Neutrophil (primary cell): ENCODE measurements around the gene MRPL54.

Experiments used
- H3K27ac ChIP-seq: fragments of 200-600 bp; sonication (generic); 2 replicates; pipeline ENCODE4 v1.5.1; 2016; ENCODE audit warnings: mild to moderate bottlenecking, moderate library complexity
- H3K27me3 ChIP-seq: fragments of 200-600 bp; sonication (generic); 2 replicates; pipeline ENCODE4 v1.6.0; 2016; ENCODE audit warnings: mild to moderate bottlenecking
- H3K36me3 ChIP-seq: fragments of 200-600 bp; sonication (generic); 2 replicates; pipeline ENCODE4 v1.5.1; 2017
- H3K4me1 ChIP-seq, 2 experiments: fragments of 200-600 bp in 1 of 2; sonication (generic) in 1 of 2; 1 replicate in 1 of 2; 2 replicates in 1 of 2; pipeline versions ENCODE4 v1.5.1 to v1.6.1; 2013 to 2016; ENCODE audit warnings: low read depth in 1 of 2, low read length in 1 of 2, mild to moderate bottlenecking in 1 of 2, moderate library complexity in 1 of 2; ENCODE audit not compliant: control insufficient read depth in 1 of 2, insufficient read depth in 1 of 2
- H3K4me3 ChIP-seq, 2 experiments: fragments of 200-600 bp in 1 of 2; sonication (generic) in 1 of 2; 1 replicate in 1 of 2; 2 replicates in 1 of 2; pipeline ENCODE4 v1.5.1; 2013 to 2016; ENCODE audit warnings: low read depth in 1 of 2, low read length in 1 of 2, mild to moderate bottlenecking in 1 of 2, moderate library complexity in 1 of 2
- H3K9me3 ChIP-seq: fragments of 200-600 bp; sonication (generic); 2 replicates; pipeline ENCODE4 v1.5.1; 2016
- TF ChIP-seq, protein P1 (sequence below): fragments of 200-600 bp; sonication (generic); IDR thresholded peaks from 2 replicates; pipeline ENCODE4 v1.5.1; 2016; ENCODE audit warnings: antibody characterized with exemption

Gene MRPL54

DNA sequence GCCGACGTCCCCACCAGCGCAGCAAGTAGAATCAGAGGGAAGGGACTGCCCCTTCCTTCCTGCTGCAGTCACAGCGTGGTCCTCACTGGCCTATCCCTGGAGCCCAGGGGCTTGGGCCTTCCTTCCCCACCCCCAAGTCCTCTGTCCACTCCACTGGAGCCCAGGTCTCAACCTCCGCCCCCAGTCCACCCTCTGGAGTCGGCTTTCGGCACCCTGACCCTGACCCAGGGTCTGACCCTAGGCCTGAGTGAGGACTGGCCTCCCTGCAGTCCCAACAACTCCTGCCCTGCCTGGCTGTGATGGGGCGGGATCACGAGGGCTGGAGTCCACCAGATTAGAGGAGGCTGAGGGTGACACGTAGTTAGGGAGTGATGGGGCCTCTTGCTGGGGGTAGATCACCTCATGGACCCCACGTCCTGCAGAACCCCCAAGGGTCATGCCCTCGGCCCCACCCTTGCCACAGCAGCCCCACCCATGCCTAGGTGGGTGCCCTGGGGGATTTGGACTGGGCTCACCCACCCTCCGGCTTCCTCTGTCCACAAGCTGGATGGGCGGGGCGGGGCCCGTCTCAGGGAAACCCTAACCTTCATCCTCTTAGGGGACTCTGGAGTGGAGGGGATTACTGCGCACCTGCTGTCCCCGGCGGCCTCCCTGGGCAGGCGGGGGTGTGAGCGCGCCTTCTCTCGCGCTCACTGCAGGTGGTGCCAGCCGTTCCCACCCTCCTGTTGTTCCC is 5.7 kb downstream of the MRPL54 start:
- no peak overlapping the region for H3K27ac ChIP-seq
- no peaks in the 10 kb centered on the region for H3K9me3 ChIP-seq
- H3K4me1 ChIP-seq: peaks cover 10 to 14% of the 10 kb centered on the region in 2 experiments
- TF ChIP-seq, protein P1, sequence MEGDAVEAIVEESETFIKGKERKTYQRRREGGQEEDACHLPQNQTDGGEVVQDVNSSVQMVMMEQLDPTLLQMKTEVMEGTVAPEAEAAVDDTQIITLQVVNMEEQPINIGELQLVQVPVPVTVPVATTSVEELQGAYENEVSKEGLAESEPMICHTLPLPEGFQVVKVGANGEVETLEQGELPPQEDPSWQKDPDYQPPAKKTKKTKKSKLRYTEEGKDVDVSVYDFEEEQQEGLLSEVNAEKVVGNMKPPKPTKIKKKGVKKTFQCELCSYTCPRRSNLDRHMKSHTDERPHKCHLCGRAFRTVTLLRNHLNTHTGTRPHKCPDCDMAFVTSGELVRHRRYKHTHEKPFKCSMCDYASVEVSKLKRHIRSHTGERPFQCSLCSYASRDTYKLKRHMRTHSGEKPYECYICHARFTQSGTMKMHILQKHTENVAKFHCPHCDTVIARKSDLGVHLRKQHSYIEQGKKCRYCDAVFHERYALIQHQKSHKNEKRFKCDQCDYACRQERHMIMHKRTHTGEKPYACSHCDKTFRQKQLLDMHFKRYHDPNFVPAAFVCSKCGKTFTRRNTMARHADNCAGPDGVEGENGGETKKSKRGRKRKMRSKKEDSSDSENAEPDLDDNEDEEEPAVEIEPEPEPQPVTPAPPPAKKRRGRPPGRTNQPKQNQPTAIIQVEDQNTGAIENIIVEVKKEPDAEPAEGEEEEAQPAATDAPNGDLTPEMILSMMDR: no peak
- H3K4me3 ChIP-seq: no peak overlapping the region
- peaks cover 25% of the 10 kb centered on the region for H3K36me3 ChIP-seq
- H3K27me3 ChIP-seq: no peaks in the 10 kb centered on the region

DNA sequence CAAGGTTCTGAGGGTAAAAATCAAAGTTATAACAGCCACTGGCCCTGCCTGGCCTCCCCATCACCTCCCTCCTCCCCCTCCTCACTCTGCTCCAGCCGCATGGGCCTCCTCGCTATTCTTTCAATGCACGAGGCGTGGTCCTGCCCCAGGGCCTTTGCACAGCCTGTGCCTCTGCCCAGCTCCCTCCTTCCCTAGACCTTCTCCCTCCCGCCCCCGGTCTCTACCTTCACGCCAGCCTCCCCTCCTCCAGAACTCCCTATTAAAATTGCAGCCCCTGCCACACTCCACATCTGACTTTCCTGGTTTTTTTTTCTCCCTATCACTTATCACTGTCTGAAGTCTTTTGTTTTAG is 6.2 kb downstream of the MRPL54 start:
- peaks cover 6 to 9% of the 10 kb centered on the region in 2 experiments for H3K4me1 ChIP-seq
- TF ChIP-seq, protein P1: no peak
- no peaks in the 10 kb centered on the region for H3K27me3 ChIP-seq
- no peak overlapping the region for H3K27ac ChIP-seq
- H3K9me3 ChIP-seq: no peaks in the 10 kb centered on the region
- no peak overlapping the region for H3K4me3 ChIP-seq
- peaks cover 25% of the 10 kb centered on the region for H3K36me3 ChIP-seq

DNA sequence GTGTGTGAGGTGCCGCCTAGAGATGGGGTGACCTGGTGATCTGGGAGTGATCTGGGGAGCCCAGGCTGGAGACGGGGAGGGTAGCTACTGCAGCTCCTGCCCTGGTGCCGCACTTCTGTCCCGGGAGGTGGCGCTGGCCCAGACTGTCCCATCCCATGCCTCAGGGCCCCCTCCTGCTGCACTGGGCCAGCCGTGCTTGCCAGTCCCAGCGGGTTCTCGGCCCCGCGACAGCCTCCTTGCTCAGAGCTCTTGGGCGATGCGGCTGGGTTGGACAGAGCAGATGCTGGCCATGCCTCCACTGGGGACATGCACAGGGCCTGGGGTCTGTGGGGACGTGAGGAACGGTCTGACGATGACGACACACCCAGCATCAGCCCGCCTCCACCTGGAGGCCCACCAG is 7.0 kb downstream of the MRPL54 start:
- Histone ChIP-seq H3K4me1 (peaks cover 6 to 8% of the 10 kb centered on the region in 2 experiments), H3K9me3 (no peaks in the 10 kb centered on the region), H3K36me3 (peaks cover 25% of the 10 kb centered on the region), H3K27ac (no peak overlapping the region), H3K4me3 (no peak overlapping the region), H3K27me3 (no peaks in the 10 kb centered on the region)
- TF ChIP-seq, protein P1: no peak

DNA sequence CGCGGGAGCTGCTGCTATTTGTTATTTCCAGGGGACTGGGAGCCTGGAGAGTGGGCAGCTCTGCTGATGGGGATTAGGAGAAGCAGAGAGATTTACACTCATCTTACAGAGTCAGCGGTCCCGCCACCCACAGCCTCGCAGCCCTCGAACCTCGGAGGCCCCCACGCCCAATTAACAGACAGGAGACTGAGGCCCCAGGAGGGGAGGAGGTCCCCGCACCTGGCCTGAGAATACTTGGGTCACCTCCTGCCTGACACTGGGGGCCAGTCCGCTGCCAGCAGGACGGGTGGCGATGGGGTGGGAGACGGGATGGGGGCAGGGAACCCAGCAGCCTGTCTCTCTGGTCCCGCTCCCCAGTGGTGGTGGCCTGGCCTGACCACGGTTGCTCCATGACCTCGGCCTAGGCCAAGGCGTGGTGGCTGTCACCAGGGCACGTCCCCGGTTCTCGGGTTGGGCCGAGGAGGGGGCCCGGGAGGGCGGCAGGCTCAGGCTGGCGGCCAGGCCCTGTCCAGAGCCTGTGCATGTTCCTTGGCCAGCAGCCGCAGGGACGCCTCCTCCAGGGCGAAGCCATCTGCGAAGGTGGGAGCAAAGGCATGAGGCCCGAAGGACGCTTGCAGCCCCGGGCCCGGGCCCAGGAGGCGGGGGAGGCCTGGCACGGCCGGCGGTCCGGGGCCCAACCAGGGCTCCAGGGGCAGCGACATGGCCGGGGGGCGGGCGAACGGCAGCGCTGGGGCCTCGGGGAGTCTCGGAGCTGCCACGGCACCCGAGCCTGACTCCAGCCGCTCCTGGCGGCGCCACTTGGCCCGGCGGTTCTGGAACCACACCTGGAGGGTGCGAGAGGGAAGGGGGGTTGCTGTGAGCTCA is 7.9 kb downstream of the MRPL54 start:
- TF ChIP-seq, protein P1: no peak
- H3K27me3 ChIP-seq: no peaks in the 10 kb centered on the region
- H3K4me1 ChIP-seq: peaks cover 6 to 8% of the 10 kb centered on the region in 2 experiments
- no peak overlapping the region for H3K4me3 ChIP-seq
- no peak overlapping the region for H3K27ac ChIP-seq
- peaks cover 25% of the 10 kb centered on the region for H3K36me3 ChIP-seq
- H3K9me3 ChIP-seq: no peaks in the 10 kb centered on the region

DNA sequence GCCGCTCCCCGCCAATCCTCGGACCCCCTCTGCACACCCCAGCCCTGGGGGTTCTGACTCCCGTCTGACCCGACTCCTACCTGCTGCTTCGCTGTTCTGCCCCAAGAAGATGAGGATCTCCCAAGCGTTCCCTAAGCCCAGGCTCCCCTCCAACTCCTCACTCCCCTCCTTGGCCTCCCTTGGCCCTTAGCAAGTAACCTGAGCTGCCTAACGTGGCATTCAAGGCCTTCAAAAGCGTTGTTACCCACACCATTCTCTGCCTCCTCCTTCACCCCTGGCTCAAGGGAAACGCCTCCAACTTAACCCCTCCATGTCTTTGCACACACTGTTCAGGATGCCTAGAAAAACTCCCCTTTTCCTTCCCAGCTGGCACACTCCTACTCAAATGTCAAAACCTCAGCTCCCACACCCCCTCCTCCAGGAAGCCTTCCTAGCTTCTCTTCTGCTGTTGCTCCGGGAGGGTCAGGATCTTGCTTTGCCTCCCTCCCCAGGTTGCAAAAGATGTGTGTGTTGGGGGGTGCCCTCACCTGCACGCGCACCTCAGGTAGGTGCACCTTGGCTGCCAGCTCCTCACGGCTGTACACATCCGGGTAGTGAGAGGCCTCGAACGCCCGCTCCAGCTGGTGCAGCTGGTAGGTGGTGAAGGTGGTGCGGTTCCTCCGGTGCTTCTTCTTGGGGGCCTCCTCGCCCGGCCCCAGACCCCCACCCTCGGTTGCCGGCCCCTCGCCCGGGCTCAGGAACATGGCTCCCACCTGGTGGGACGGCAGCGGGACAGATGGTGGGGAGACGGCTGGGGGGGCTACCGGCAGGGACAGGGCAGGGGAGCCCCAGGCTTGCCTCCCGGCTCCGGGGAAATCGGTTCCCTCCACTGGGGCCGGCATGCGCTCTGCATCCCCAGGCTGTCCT is 8.8 kb downstream of the MRPL54 start:
- peaks cover 25% of the 10 kb centered on the region for H3K36me3 ChIP-seq
- H3K4me3 ChIP-seq: no peak overlapping the region
- no peaks in the 10 kb centered on the region for H3K9me3 ChIP-seq
- no peaks in the 10 kb centered on the region for H3K27me3 ChIP-seq
- TF ChIP-seq, protein P1: no peak
- peaks cover 5 to 6% of the 10 kb centered on the region in 2 experiments for H3K4me1 ChIP-seq
- no peak overlapping the region for H3K27ac ChIP-seq
